ENCODE measurements around the gene EFCAB11. TPM values are rescaled to one million over a fixed set of nuclear protein-coding genes. Genes with fewer than 3 reads are reported as not detected.
A peak's percentile ranks its signal among the peaks of the same experiment; 100 is the strongest.

EFCAB11 gene
- total and polyA plus RNA-seq, 2 of the 4 experiments (the other 2 are of a cell fraction), result 2.2 to 5.3 TPM

DNA sequence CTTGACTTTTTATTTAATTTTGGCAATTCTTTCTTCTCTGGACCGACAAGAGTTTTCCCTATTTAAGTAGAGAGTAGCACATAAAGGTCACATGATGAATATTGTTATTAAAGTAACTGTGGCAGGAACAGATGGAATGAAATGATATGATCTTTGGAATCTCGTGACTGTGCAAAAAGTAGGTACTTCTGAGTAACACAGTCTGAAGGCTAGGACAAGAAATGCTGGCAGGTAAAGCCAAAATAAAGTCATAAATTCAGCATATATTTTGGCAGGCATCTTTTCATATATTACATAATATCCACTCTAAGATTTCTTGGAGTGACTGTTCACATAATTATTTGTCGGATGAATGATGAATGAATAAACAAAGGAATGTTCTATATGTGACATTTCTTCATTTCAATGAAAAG, 121.4 kb downstream of the EFCAB11 start:
- Histone ChIP-seq H3K79me1 (ENCODE audit: low read depth in 1 of 2, low read length in 2 of 2) (no peaks in the 10 kb centered on the region), H3K36me3 (ENCODE audit: control insufficient read depth, insufficient read depth, low read length) (no peaks in the 10 kb centered on the region), H3K4ac (ENCODE audit: low read depth, low read length) (no peak overlapping the region), H2BK15ac (ENCODE audit: low read depth, low read length) (no peak overlapping the region), H4K8ac (ENCODE audit: low read depth in 2 of 2, low read length in 2 of 2) (no peak overlapping the region), H3K18ac (ENCODE audit: low read depth, low read length) (no peak overlapping the region), H2AK5ac (ENCODE audit: low read depth, low read length) (no peak overlapping the region), H2BK5ac (ENCODE audit: low read depth, low read length, poor library complexity, severe bottlenecking) (no peak overlapping the region), H3K27ac (ENCODE audit: insufficient read depth, low read length) (no peak overlapping the region), H3K4me3 (ENCODE audit: insufficient read depth, low read depth, low read length) (no peak overlapping the region), H3K4me2 (ENCODE audit: low read depth, low read length) (no peak overlapping the region), H2AK9ac (replicated peaks; ENCODE audit: low read depth, low read length, poor library complexity) (no peak overlapping the region), H4K91ac (ENCODE audit: insufficient read depth, low read depth, low read length) (no peak overlapping the region), H4K20me1 (ENCODE audit: insufficient read depth, low read length) (no peaks in the 10 kb centered on the region), H3K56ac (ENCODE audit: extremely low read depth, insufficient read depth, low read length) (no peak overlapping the region), H3K27me3 (ENCODE audit: control insufficient read depth, insufficient read depth, low read length) (no peaks in the 10 kb centered on the region), H3K14ac (replicated peaks; ENCODE audit: low read depth, low read length) (no peak overlapping the region), H3K9me1 (ENCODE audit: insufficient read depth, low read length) (no peaks in the 10 kb centered on the region), H4K5ac (ENCODE audit: low read depth, low read length) (0 out of 2 replicates have a peak overlapping the region, but pooled peaks have one; percentile 13), H3K4me1 (ENCODE audit: control insufficient read depth, insufficient read depth, low read length) (peaks cover 7% of the 10 kb centered on the region), H3K23ac (ENCODE audit: low read depth, low read length) (no peak overlapping the region), H2AFZ (replicated peaks; ENCODE audit: low read length, poor library complexity) (no peak overlapping the region), H2BK120ac (ENCODE audit: low read depth, low read length) (no peak overlapping the region), H2BK20ac (ENCODE audit: low read depth, low read length) (no peak overlapping the region), H3K9me3 (ENCODE audit: control insufficient read depth, insufficient read depth, low read length) (0 out of 2 replicates have a peak, but pooled peaks cover 2% of the 10 kb centered on the region), H3K9ac (ENCODE audit: low read depth, low read length) (no peak overlapping the region)
- WGBS, 2 experiments (ENCODE audit: extremely low coverage in 2 of 2, insufficient read length in 1 of 2), result no CpG with 5 or more reads among the region's 3 CpGs
- TF ChIP-seq POLR2A (IDR thresholded peaks at IDR 0.05; ENCODE audit: low read depth, low read length) (no peak), RAD21 (IDR thresholded peaks at IDR 0.05; ENCODE audit: low read length) (no peak), MAZ (IDR thresholded peaks at IDR 0.05; ENCODE audit: borderline replicate concordance, low read depth, low read length) (no peak), MAFK (IDR thresholded peaks at IDR 0.05; ENCODE audit: low read depth, low read length) (peak; percentile 64), NFE2L2 (IDR thresholded peaks at IDR 0.05; ENCODE audit: low read depth, low read length) (peak; percentile 54)
- intact Hi-C loops (cut with micrococcal nuclease) (no loop called here), dilution Hi-C loops (cut with HindIII; ENCODE audit: low sequenced_read_pairs, unreplicated experiment) (no loop called here), in situ Hi-C loops (cut with MboI; ENCODE audit: low sequenced_read_pairs) (no loop called here)
- no TSS peak for BruUV-seq (replicated peaks)
- DNase-seq (no peak), ATAC-seq (ENCODE audit: low read depth) (no peak)
- CTCF ChIA-PET, result interaction anchor here (0.7 kb wide), 1 partner anchor 87 kb away, joined by 3 read pairs; no protein-coding TSS in a partner anchor
- POLR2A ChIA-PET (ENCODE audit: unreplicated experiment), result no interaction called here
